PC-3 (cell line): Measurements from ENCODE around the gene PRDM11. TPM values are rescaled to one million over a fixed set of nuclear protein-coding genes. Genes with fewer than 3 reads are reported as not detected.

Experiments
- ATAC-seq: fragments of 200-7000 bp; cut with Tn5 transposase; 2 replicates; pipeline ENCODE4 v1.9.1; 2020; ENCODE audit warnings: mild to moderate bottlenecking, moderate library complexity
- BruUV-seq: library from RNA; stranded (reverse); fragments of 400-500 nt; replicated peaks from 2 replicates; lab custom pipeline; 2021; lab: Mats Ljungman, UMichigan
- CTCF ChIA-PET: fragments of 300-600 bp; sonication (Branson Sonifier 250); formaldehyde crosslinking; loops from one replicate; lab custom pipeline; 2022; ENCODE audit warnings: antibody characterized with exemption; lab: Charles Lee
- POLR2A ChIA-PET: fragments of 300-600 bp; sonication (Branson Sonifier 250); formaldehyde crosslinking; loops from one replicate; lab custom pipeline; 2022; ENCODE audit warnings: antibody characterized with exemption; ENCODE audit not compliant: unreplicated experiment; lab: Charles Lee
- DNase-seq: peaks from one replicate; pipeline ENCODE4 v3.0.0-alpha.2; 2015
- H2AFZ ChIP-seq: fragments of 300-600 bp; sonication (generic); 2 replicates; pipeline ENCODE4 v1.6.0; 2016; ENCODE audit warnings: antibody characterized with exemption, low read length
- H3F3A ChIP-seq: fragments of 300-600 bp; sonication (generic); one replicate; pipeline ENCODE4 v1.6.0; 2017; ENCODE audit warnings: antibody characterized with exemption, low read length, control low read depth, mild to moderate bottlenecking; ENCODE audit not compliant: unreplicated experiment
- H3K27ac ChIP-seq: fragments of 300-600 bp; sonication (generic); 2 replicates; pipeline ENCODE4 v1.5.1; 2016; ENCODE audit warnings: mild to moderate bottlenecking, low read length
- H3K27me3 ChIP-seq: fragments of 300-600 bp; sonication (generic); 2 replicates; pipeline ENCODE4 v1.6.1; 2016; ENCODE audit warnings: low read length, mixed read lengths
- H3K36me3 ChIP-seq: fragments of 300-600 bp; sonication (generic); 2 replicates; pipeline ENCODE4 v1.6.1; 2016; ENCODE audit warnings: low read depth, mixed run types, low read length, mixed read lengths
- H3K4me1 ChIP-seq: fragments of 300-600 bp; sonication (generic); 2 replicates; pipeline ENCODE4 v1.5.1; 2016; ENCODE audit warnings: low read length; ENCODE audit not compliant: insufficient read depth
- H3K4me2 ChIP-seq: fragments of 300-600 bp; sonication (generic); 2 replicates; pipeline ENCODE4 v1.6.0; 2016; ENCODE audit warnings: low read length
- H3K4me3 ChIP-seq: fragments of 300-600 bp; sonication (generic); 2 replicates; pipeline ENCODE4 v1.5.1; 2016; ENCODE audit warnings: mild to moderate bottlenecking, low read length, mixed read lengths
- H3K79me2 ChIP-seq: fragments of 300-600 bp; sonication (generic); 2 replicates; pipeline ENCODE4 v1.6.1; 2017; ENCODE audit warnings: low read length, mixed read lengths
- H3K9ac ChIP-seq: fragments of 300-600 bp; sonication (generic); 2 replicates; pipeline ENCODE4 v1.6.0; 2016; ENCODE audit warnings: mild to moderate bottlenecking, low read length
- H3K9me2 ChIP-seq: fragments of 300-600 bp; sonication (generic); replicated peaks from 2 replicates; pipeline ENCODE4 v1.6.1; 2016; ENCODE audit warnings: mixed run types, low read length, mixed read lengths
- H3K9me3 ChIP-seq: fragments of 300-600 bp; sonication (generic); 2 replicates; pipeline ENCODE4 v1.6.1; 2016; ENCODE audit warnings: low read length, mixed read lengths
- H4K20me1 ChIP-seq: fragments of 300-600 bp; sonication (generic); 2 replicates; pipeline ENCODE4 v1.6.1; 2016; ENCODE audit warnings: low read length, mixed read lengths
- CTCF ChIP-seq: fragments of 300-600 bp; sonication (generic); conservative IDR thresholded peaks from 2 replicates; pipeline ENCODE4 v1.5.1; 2017; ENCODE audit warnings: antibody characterized with exemption, low read depth, mild to moderate bottlenecking, low read length
- EZH2 ChIP-seq: fragments of 300-600 bp; sonication (generic); IDR thresholded peaks from one replicate; pipeline ENCODE4 v1.6.1; 2017; ENCODE audit warnings: antibody characterized with exemption, mild to moderate bottlenecking, low read length; ENCODE audit not compliant: unreplicated experiment
- EZH2phosphoT487 ChIP-seq: fragments of 300-600 bp; sonication (generic); IDR thresholded peaks from 2 replicates; pipeline ENCODE4 v1.6.1; 2018; ENCODE audit warnings: mild to moderate bottlenecking, antibody characterized with exemption, low read length, borderline replicate concordance
- intact Hi-C: fragments of 100-400 bp; cut with micrococcal nuclease; formaldehyde crosslinking; loops from 2 replicates; pipeline ENCODE4 v1.9.0; 2023
- total RNA-seq: library from RNA; depleted of rRNA; stranded (reverse); fragments of >200 nt; gene quantifications from 2 replicates; pipeline ENCODE4 v1.2.3, GENCODE V29; 2014

PRDM11 gene
- total RNA-seq, 1 experiment from 2014 or later: 5.0 TPM

GRCh38 chr11:45161252-45162063 is 15.0 kb downstream of the PRDM11 start:
- no peaks in the 10 kb centered on the region for H3K36me3 ChIP-seq
- H2AFZ ChIP-seq: no peak overlapping the region
- TF ChIP-seq CTCF: no peak
- TF ChIP-seq EZH2phosphoT487: no peak
- TF ChIP-seq EZH2: no peak
- no TSS peak for BruUV-seq
- no peaks in the 10 kb centered on the region for H3K9me3 ChIP-seq
- H3K4me3 ChIP-seq: no peak overlapping the region
- ChIA-PET POLR2A (no interaction called here), CTCF (no interaction called here)
- intact Hi-C loops: no loop called here
- no peak overlapping the region for H3K27ac ChIP-seq
- no peaks in the 10 kb centered on the region for H3K4me1 ChIP-seq
- H3K9me2 ChIP-seq: no peaks in the 10 kb centered on the region
- no peaks in the 10 kb centered on the region for H3K27me3 ChIP-seq
- H3F3A ChIP-seq: no peaks in the 10 kb centered on the region
- no peaks in the 10 kb centered on the region for H3K79me2 ChIP-seq
- ATAC-seq (no peak), DNase-seq (no peak)
- H3K9ac ChIP-seq: no peak overlapping the region
- no peak overlapping the region for H3K4me2 ChIP-seq
- no peaks in the 10 kb centered on the region for H4K20me1 ChIP-seq

- TF ChIP-seq EZH2 (no peak), EZH2phosphoT487 (no peak), CTCF (no peak)
- Histone ChIP-seq H3K27ac (no peak overlapping the region), H3K4me2 (no peak overlapping the region), H2AFZ (no peak overlapping the region), H3K9me2 (no peaks in the 10 kb centered on the region), H4K20me1 (no peaks in the 10 kb centered on the region), H3K4me3 (no peak overlapping the region), H3K9me3 (no peaks in the 10 kb centered on the region), H3K9ac (no peak overlapping the region), H3K36me3 (no peaks in the 10 kb centered on the region), H3F3A (no peaks in the 10 kb centered on the region), H3K79me2 (no peaks in the 10 kb centered on the region), H3K27me3 (no peaks in the 10 kb centered on the region), H3K4me1 (no peaks in the 10 kb centered on the region)
- intact Hi-C loops: no loop called here
- ChIA-PET CTCF (no interaction called here), POLR2A (no interaction called here)
- BruUV-seq: no TSS peak
- ATAC-seq (no peak), DNase-seq (no peak)
Observed at GRCh38 chr11:45162064-45162375, 15.6 kb downstream of the PRDM11 start.
